CD14-positive monocyte (primary cell): ENCODE results near the gene NOTCH4. TPM values are rescaled to one million over a fixed set of nuclear protein-coding genes. Genes with fewer than 3 reads are reported as not detected.

ENCODE experiments used
- DNase-seq, 3 donors: peaks; one replicate each; pipeline ENCODE4 v3.0.0-alpha.2; 2011 to 2022
- H2AFZ ChIP-seq: 2 replicates; pipeline ENCODE4 v1.6.0; 2012; ENCODE audit warnings: mild to moderate bottlenecking, low read depth, low read length, inconsistent platforms; ENCODE audit not compliant: insufficient read depth, poor library complexity, severe bottlenecking
- H3K27ac ChIP-seq, 2 donors: 1 replicate in 1 of 2; 2 replicates in 1 of 2; pipeline ENCODE4 v1.5.1; 2012 to 2013; ENCODE audit warnings: low read length in 2 of 2, control low read depth in 1 of 2, inconsistent platforms in 1 of 2, low read depth in 1 of 2, mild to moderate bottlenecking in 1 of 2
- H3K27me3 ChIP-seq, 2 donors: one replicate each; pipeline versions ENCODE4 v1.6.0 to v1.6.1; 2011 to 2013; ENCODE audit warnings: low read length in 2 of 2; ENCODE audit not compliant: control insufficient read depth in 2 of 2, insufficient read depth in 2 of 2
- H3K36me3 ChIP-seq, 2 donors: replicated peaks in 1 of 2; 1 replicate in 1 of 2; 2 replicates in 1 of 2; pipeline versions ENCODE4 v1.5.1 to v1.6.1; 2012 to 2013; ENCODE audit warnings: low read length in 2 of 2, control low read depth in 1 of 2, inconsistent platforms in 1 of 2, mild to moderate bottlenecking in 1 of 2; ENCODE audit not compliant: insufficient read depth in 2 of 2, control insufficient read depth in 1 of 2
- H3K4me1 ChIP-seq, 2 donors: 1 replicate in 1 of 2; 2 replicates in 1 of 2; pipeline versions ENCODE4 v1.5.1 to v1.6.1; 2012 to 2013; ENCODE audit warnings: low read length in 2 of 2, control low read depth in 1 of 2, inconsistent platforms in 1 of 2, mild to moderate bottlenecking in 1 of 2, moderate library complexity in 1 of 2; ENCODE audit not compliant: insufficient read depth in 2 of 2, control insufficient read depth in 1 of 2
- H3K4me2 ChIP-seq: replicated peaks from 2 replicates; pipeline ENCODE3; 2012; ENCODE audit warnings: low read length, moderate library complexity, mild to moderate bottlenecking; ENCODE audit not compliant: poor library complexity, severe bottlenecking; ENCODE audit errors: extremely low read depth
- H3K4me3 ChIP-seq, 3 experiments: fragments of 200-600 bp in 1 of 3; sonication (generic) in 1 of 3; replicated peaks in 1 of 3; 1 replicate in 2 of 3; 2 replicates in 1 of 3; pipeline ENCODE4 v1.5.1; 2011 to 2013; ENCODE audit warnings: low read length in 3 of 3, mild to moderate bottlenecking in 3 of 3, control low read depth in 2 of 3, low read depth in 2 of 3, inconsistent platforms in 1 of 3, moderate library complexity in 1 of 3
- H3K79me2 ChIP-seq: 2 replicates; pipeline ENCODE4 v1.6.0; 2012; ENCODE audit warnings: mild to moderate bottlenecking, control low read depth, inconsistent platforms, low read length, moderate library complexity; ENCODE audit not compliant: insufficient read depth
- H3K9ac ChIP-seq: 2 replicates; pipeline ENCODE4 v1.6.0; 2017; ENCODE audit warnings: low read length, mild to moderate bottlenecking; ENCODE audit not compliant: insufficient read depth, poor library complexity, severe bottlenecking
- H3K9me3 ChIP-seq, 2 donors: replicated peaks in 1 of 2; 1 replicate in 1 of 2; 2 replicates in 1 of 2; pipeline versions ENCODE4 v1.5.1 to v1.6.1; 2012 to 2013; ENCODE audit warnings: low read length in 2 of 2, control low read depth in 1 of 2; ENCODE audit not compliant: control insufficient read depth in 1 of 2, insufficient read depth in 1 of 2
- H4K20me1 ChIP-seq: 2 replicates; pipeline ENCODE4 v1.6.0; 2012; ENCODE audit warnings: mild to moderate bottlenecking, low read length, control low read depth, moderate library complexity; ENCODE audit not compliant: insufficient read depth
- H3K27ac Mint-ChIP-seq, 7 donors: one replicate each; pipeline ENCODE4 v1.8.0; 2020; ENCODE audit warnings: mild to moderate bottlenecking in 7 of 7, mixed read lengths in 7 of 7, moderate library complexity in 6 of 7, inconsistent platforms in 2 of 7
- H3K27me3 Mint-ChIP-seq, 3 donors: one replicate each; pipeline ENCODE4 v1.8.0; 2021 to 2022; ENCODE audit warnings: low read depth in 3 of 3, mild to moderate bottlenecking in 3 of 3, mixed read lengths in 3 of 3, moderate library complexity in 3 of 3, inconsistent platforms in 1 of 3
- H3K36me3 Mint-ChIP-seq, 2 donors: one replicate each; pipeline ENCODE4 v1.8.0; 2020; ENCODE audit warnings: mixed read lengths in 2 of 2, inconsistent platforms in 1 of 2, mild to moderate bottlenecking in 1 of 2
- H3K4me1 Mint-ChIP-seq: one replicate; pipeline ENCODE4 v1.8.0; 2020; ENCODE audit warnings: mild to moderate bottlenecking, mixed read lengths
- H3K4me3 Mint-ChIP-seq, 2 donors: one replicate each; pipeline ENCODE4 v1.8.0; 2020; ENCODE audit warnings: mild to moderate bottlenecking in 2 of 2, mixed read lengths in 2 of 2, moderate library complexity in 1 of 2
- H3K9me3 Mint-ChIP-seq, 7 donors: one replicate each; pipeline ENCODE4 v1.8.0; 2020 to 2022; ENCODE audit warnings: mixed read lengths in 7 of 7, mild to moderate bottlenecking in 6 of 7, moderate library complexity in 6 of 7, inconsistent platforms in 2 of 7
- CTCF ChIP-seq: fragments of 200-600 bp; IDR thresholded peaks from one replicate; pipeline ENCODE4 v1.8.0; 2022; ENCODE audit warnings: antibody characterized with exemption, mild to moderate bottlenecking
- WGBS: methylation state at CpG from one replicate; pipeline ENCODE4 v1.1.5; 2013; ENCODE audit warnings: missing lambda C conversion rate; ENCODE audit not compliant: insufficient coverage; 5-methylcytosine and 5-hydroxymethylcytosine counted together
- intact Hi-C, 2 donors: fragments of 100-400 bp; cut with micrococcal nuclease; formaldehyde crosslinking; loops; one replicate each; pipeline versions ENCODE4 v1.15.0 to v1.15.1; 2023
- polyA plus RNA-seq, 3 donors: library from polyadenylated mRNA; depleted of rRNA in 1 of 3; unstranded in 2 of 3; stranded (reverse) in 1 of 3; fragments of 300-500 nt in 2 of 3; fragments of >200 nt in 1 of 3; fragmentation: Illumina TruSeq in 2 of 3; gene quantifications; 1 replicate in 2 of 3; 2 replicates in 1 of 3; pipeline ENCODE4 v1.2.3, GENCODE V29; 2012 to 2021

Gene NOTCH4
- polyA plus RNA-seq, 3 donors = 5.2 to 8.1 (median 6.1) TPM

GRCh38 chr6:32149092-32149755 lies 74.6 kb downstream of the NOTCH4 start:
- Mint-ChIP-seq H3K4me3 (peak overlapping the region; percentile 87 to 95), H3K27me3 (peaks cover 62 to 80% (median 71%) of the 10 kb centered on the region in 3 donors), H3K4me1 (peaks cover 30% of the 10 kb centered on the region), H3K9me3 (peaks cover 0 to 29% (median 11%) of the 10 kb centered on the region in 7 donors), H3K27ac (peak overlapping the region in 5 of 7 donors; percentile 41 to 83 (median 77)), H3K36me3 (peaks cover 0 to 13% of the 10 kb centered on the region in 2 donors)
- peaks cover 36 to 74% of the 10 kb centered on the region in 2 donors for H3K27me3 ChIP-seq
- peak; percentile 47 for TF ChIP-seq CTCF
- no peaks in the 10 kb centered on the region for H3K36me3 ChIP-seq
- no peaks in the 10 kb centered on the region for H3K79me2 ChIP-seq
- peak overlapping the region; percentile 87 for H3K4me2 ChIP-seq
- H4K20me1 ChIP-seq = no peaks in the 10 kb centered on the region
- peak overlapping the region; percentile 13 for H3K9ac ChIP-seq
- H3K4me3 ChIP-seq = peak overlapping the region; percentile 28 to 75 (median 41)
- H3K4me1 ChIP-seq = peaks cover 24 to 27% of the 10 kb centered on the region in 2 donors
- peak overlapping the region; percentile 76 for H2AFZ ChIP-seq
- H3K27ac ChIP-seq = no peak overlapping the region
- no peak for DNase-seq
- WGBS = 19% methylated on average over 32 of the region's 47 CpGs
- intact Hi-C loops = no loop called here
- H3K9me3 ChIP-seq = peaks cover 0 to 11% of the 10 kb centered on the region in 2 donors

GRCh38 chr6:32148289-32149091 lies 75.4 kb downstream of the NOTCH4 start:
- peaks cover 17 to 20% of the 10 kb centered on the region in 2 donors for H3K4me1 ChIP-seq
- H2AFZ ChIP-seq = peak overlapping the region; percentile 76
- H3K36me3 ChIP-seq = no peaks in the 10 kb centered on the region
- Mint-ChIP-seq H3K9me3 (peaks cover 0 to 29% (median 11%) of the 10 kb centered on the region in 7 donors), H3K27ac (peak overlapping the region in 5 of 7 donors; percentile 58 to 83 (median 77)), H3K4me3 (peak overlapping the region; percentile 87 to 95), H3K27me3 (peaks cover 60 to 72% (median 65%) of the 10 kb centered on the region in 3 donors), H3K4me1 (peaks cover 24% of the 10 kb centered on the region), H3K36me3 (peaks cover 0 to 13% of the 10 kb centered on the region in 2 donors)
- peaks cover 36 to 67% of the 10 kb centered on the region in 2 donors for H3K27me3 ChIP-seq
- H3K4me3 ChIP-seq = peak overlapping the region; percentile 41 to 75 (median 49)
- H3K9me3 ChIP-seq = peaks cover 0 to 11% of the 10 kb centered on the region in 2 donors
- no peaks in the 10 kb centered on the region for H4K20me1 ChIP-seq
- H3K4me2 ChIP-seq = peak overlapping the region; percentile 87
- no peak overlapping the region for H3K27ac ChIP-seq
- intact Hi-C loops = loop anchor here in 1 of 2 donors (1.0 kb wide), 1 partner anchor 28 kb away; the partner anchor contains the start of gene AGPAT1
- peak overlapping the region; percentile 13 for H3K9ac ChIP-seq
- H3K79me2 ChIP-seq = no peaks in the 10 kb centered on the region
- TF ChIP-seq CTCF = peak; percentile 70
- 1% methylated on average over 17 of the region's 39 CpGs for WGBS
- DNase-seq = peak; percentile 77 to 86 (median 78)
